Amniotic stem cell (primary cell): ENCODE results near the gene AMN.

ENCODE experiments used
- DNase-seq: peaks from one replicate; lab custom pipeline; 2025; lab: John Stamatoyannopoulos, UW

AMN gene

DNA sequence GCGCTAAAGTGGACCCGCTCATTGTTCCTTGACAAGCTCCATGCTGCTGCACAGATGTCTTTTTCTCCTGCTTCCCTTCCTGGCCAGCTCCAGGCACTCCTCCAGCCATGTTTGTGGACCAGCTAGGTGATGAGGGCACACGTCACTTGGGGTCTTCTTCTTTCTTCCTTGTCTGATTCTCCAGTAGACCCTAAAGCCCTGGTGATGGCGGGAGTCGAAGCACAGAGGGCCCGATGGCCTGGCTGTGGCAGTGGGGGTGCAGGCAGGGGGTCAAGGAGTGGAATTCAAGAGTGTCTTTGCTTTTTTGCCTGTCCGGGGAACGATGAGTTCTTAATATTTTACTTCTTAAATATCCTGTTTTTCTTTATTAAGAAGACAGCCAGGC is 23.0 kb upstream of the AMN start:
- DNase-seq, result no peak

DNA sequence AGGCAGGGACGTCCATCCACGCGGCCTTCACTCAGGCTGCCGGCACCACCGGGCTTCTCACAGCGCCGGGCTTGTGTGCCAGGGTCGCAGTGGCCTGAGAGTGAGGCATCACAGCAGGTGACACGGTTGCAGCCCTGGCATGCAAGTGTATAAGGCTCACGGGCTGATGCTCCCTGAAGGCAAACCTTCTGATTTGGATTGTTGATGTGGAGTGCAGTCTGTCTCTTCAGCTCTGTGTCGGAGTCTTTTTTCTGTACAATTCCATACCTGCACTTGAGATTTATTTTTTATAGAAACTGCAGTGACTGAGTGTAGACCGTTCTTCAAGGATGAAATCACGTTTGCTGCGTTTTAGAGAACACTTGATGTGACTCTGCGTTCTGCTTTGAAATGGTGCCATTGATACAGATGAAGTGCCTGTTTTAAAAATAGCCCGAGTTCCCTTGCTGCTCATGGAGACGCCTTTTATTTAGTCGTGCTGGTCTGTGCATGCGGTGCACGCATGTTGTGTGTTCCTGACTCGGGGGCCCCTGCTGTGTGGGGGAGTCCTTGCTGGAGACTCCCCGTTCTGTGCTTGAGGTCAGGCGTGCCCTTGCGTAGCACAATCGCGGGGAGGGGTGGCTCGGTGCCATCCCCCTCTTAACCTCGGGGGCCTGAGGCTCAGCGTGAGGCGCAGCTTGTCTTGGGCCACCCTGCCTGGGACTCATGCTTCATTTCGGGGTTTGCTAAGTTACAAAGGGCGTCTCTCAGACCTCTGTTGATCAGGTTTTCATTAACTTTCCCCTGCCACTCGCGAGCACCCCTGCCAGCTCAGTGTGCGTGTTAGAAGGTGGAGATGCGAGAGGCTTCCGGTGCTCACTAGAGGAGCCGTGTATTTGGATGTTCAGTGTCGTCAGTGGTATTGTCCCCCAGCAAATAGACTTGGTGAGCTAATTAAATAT is 21.6 kb upstream of the AMN start:
- no peak for DNase-seq

DNA sequence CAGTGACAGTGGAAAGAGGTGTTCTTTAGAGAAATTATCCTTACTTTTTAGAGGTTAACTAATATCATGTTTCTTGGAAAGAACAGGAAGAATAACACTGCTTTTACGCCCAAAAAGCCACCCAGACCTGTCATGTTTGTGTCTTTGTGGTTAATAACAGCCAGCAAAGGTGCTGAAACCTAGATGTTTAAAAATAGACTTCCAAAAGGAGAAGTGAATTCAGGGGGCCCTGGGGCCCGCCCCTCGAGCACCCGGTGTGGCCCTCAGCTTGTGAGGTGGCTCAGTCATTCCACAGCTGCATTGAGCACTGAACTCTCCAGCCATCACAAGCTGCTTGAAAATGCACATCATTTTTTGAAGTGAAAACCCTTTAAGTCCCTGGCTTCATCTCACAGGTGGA is 20.8 kb upstream of the AMN start:
- no peak for DNase-seq

DNA sequence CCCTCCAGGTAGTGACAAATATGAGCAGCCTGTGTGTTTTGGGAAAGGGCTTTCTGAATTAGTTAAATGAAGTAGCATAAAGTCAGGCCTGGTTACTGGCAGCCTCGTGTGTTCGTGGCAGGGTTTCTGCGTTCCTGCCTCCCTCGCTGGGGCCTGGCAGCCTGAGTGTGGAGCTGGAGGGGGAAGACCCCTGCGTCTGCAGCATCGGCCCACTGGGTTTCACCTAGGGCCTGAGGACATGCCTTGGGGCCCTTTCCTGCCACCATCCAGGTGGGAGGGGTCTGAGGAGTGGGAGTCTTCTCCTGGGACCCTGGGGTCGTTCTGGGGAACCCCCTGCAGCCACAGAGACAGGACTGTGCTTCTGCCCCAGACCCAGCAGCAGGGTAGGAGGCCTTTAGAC is 20.4 kb upstream of the AMN start:
- DNase-seq, result no peak

DNA sequence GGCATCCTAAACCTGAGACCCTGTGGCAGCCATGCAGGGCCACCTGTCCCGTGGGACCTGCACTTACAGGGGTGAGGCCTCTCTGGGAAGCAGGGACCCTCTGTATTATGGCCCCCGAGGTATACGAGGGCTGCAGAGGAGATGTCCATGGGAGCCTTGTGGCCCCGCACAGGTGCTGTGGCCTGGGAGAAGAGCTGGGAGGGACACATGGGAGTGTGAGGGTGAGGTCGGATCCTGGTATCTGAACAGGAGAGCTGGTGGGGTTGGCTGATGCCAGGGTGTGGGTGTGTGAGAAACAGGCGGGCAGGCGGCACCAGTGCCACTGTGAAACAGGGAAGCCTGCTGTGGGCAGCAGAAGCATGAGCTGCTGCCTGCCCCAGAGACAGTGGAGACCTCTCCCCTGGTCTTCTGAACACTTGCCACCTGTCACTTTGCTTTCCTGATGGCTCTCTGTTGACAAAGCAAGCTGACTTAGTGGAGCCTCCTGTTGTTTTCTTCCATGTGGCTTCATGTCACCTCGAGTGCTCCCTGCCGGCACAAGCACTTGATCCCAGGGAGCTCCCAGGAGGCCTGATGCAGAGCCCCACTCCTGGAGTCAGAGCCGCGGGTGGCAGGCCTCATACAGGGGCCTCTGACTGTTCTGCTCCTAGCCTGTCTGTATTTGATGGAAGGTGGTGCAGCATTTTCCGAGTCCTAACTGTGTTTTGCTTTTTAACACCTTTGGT is 19.8 kb upstream of the AMN start:
- no peak for DNase-seq

DNA sequence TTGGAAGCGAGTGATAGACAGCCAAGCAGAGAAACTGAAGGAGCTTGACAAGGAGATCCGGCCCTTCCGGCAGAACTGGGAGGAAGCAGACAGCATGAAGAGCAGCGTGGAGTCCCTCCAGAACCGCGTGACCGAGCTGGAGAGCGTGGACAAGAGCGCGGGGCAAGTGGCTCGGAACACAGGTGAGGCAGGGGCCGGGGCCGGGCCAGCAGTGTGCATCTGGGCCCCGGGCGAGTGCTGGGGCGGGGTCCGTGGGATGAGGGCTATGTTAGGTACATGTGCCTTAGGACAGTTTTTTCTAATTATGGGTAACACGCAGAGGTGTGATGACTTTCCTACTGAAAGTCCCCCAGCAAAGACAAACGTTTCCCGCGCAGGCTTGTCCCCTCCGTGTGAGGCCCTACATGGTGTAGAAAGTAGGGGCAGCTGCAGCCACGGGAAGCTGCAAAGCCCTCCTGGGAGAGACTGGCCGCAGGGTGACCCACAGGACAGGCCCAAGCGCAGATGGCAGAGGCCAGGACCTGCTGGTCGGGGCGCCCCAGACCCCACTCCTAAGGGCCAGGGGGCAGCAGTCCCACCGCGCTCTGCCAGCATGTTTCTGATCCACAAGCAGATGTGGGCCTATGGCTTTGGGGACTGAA is 19.1 kb upstream of the AMN start:
- no peak for DNase-seq

DNA sequence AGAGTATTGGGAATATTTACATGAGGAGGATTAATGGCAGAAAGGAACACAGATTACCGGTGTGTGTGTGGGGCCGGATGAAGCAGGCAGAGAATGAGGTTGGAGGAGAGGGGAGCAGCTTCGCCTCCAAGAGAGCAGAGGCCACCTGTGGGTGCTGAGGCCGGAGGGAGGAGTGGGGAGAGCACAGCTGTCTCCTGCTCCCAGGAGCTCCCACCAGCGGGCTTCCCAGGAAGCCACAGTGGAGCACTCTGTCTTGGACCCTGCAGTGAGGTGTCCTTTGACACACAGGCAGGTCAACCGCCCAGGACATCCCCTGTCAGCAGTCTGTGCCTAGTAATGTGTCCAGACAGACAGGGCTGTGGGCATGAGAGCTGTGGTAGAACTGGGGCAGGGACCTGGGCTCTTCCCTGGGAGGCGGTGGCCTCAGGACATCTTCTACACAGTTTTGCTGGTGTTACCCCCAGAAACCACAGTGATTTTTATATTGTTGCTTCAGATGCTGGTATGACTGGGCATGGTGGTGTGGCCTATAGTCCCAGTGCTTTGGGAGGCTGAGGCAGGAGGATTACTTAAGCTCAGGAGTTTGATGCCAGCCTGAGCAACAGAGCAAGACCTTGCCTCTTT is 18.5 kb upstream of the AMN start:
- DNase-seq, result no peak

DNA sequence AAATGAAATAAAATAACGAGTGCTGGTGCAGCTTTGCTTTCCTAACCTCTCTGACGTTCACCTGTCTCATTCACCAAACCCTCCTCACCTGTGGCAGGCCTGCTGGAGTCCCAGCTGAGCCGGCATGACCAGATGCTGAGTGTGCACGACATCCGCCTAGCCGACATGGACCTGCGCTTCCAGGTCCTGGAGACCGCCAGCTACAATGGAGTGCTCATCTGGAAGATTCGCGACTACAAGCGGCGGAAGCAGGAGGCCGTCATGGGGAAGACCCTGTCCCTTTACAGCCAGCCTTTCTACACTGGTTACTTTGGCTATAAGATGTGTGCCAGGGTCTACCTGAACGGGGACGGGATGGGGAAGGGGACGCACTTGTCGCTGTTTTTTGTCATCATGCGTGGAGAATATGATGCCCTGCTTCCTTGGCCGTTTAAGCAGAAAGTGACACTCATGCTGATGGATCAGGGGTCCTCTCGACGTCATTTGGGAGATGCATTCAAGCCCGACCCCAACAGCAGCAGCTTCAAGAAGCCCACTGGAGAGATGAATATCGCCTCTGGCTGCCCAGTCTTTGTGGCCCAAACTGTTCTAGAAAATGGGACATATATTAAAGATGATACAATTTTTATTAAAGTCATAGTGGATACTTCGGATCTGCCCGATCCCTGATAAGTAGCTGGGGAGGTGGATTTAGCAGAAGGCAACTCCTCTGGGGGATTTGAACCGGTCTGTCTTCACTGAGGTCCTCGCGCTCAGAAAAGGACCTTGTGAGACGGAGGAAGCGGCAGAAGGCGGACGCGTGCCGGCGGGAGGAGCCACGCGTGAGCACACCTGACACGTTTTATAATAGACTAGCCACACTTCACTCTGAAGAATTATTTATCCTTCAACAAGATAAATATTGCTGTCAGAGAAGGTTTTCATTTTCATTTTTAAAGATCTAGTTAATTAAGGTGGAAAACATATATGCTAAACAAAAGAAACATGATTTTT is 17.1 kb upstream of the AMN start:
- DNase-seq, result no peak

DNA sequence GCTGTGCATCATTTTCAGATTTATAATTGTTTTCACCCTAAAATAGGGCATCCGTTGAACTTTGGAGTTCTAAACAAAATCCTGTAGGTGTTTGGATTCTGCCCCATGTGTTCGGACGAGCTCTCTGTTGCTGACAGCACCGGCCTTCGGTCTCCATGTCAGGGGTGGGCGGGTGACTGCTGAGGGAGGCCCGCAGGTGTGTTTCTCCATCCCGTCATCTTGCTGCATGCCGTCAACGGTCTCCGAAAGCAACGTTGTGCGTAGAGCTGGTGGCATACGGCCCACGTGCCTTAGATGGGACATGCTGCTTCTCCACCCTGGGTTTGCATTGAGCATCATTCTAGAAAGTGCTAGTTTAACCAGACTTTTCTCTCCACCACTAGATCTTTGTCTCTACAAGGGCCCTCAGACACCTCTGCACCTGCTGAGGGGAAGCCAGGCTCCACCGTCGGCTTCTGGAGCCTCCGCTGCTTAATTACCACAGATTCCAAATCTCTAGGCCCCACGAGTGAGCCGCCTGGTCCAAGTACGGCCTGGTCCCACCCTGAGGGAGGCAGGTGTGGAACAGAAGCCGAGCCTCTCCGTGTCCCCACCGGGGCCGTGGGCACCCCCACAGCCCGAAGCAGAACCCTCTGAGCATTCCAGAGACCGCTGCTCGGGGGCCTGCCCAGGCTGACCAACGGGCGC is 15.7 kb upstream of the AMN start:
- DNase-seq, result no peak

DNA sequence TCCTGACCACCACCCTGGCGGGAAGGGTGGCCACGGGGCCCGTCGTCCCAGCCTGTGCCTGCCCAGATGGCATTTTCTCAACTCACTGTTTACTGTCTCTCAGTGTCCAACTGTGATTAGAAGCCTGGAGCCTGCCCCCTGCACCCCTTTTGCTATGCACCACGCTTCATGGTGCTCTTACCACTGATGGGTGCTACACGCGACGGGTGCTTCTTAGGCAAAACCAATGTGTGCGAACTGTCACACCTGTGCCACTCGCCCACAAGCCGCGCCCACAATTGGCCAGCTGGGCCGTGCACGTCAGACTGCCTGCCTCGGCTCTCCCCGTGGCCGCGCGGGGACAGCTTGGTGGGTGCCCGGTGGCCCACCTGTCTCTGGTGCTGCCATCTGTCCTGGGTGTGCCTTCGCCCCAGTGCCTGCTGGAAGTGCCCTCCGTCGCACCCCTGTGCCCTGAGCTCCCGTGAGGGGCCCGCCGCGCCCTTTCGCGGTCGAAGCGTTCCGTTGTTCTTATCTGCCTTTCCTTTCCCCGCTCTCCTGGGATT is 15.1 kb upstream of the AMN start:
- no peak for DNase-seq

DNA sequence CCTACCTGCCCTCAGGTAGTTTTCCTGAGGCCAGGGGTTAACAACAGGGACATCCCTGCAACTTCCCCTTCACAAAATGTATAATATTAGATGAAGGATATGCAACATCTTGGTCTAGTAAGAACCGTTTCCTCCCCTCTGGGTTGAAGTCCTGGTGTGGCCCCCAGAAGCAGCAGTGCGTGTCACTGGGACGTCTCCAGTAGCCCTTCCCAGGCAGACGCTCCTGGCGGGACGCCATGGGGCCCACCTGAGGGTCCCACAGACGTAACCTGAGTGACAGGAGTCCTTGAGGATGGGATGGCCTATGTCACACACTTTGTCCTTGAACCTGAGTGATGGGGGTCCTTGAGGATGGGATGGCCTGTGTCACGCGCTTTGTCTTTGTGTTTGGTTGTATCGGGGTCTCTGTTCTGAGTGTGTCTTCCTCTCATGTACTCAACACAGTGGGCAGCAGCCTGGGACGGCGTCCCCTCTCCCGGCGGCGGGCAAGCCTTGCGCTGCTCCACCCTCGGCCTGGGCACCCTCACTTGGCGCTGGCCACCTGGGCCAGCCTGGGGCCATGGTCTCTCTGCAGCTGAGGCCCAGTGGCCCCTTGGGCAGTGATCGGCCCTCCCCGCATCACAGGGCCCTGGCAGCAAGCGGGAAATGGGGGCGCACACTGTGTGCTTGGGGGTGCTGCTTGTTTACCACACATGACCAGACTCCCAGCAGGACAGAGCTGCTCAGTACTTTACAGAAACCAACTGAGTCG is 14.3 kb upstream of the AMN start:
- DNase-seq, result no peak

DNA sequence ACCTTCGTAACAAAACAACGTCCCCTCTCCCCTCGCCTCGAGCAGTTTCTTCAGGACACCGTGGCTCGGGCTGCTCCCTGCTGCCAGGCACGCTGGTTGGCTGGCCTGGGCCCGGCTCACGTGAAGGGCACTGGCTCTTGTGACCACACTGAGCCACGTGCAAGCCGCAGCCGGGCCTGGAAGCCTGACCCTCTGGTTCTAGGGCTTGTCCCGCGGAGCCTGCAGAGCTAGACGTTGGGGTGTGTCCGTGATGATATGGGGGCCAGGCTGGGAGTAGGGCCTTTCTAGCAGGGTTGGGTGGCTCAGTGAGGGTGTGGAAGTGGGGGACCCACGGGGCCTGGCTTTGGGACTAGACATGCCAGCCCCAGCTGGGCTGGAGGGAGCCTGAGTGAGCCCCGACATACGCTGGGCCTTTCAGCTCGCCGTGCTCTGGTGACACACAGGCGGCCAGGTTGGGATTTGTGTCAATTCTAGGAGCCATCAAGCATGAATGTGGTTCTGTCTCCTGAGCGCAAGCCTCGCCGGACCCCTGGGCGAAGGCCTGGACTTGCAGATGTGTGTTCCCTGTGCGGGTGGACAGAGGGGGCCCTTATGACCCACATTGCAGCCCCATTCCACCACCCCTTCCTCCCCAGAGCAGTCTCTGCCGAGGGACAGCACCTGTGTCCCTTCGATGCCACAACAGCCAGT is 13.6 kb upstream of the AMN start:
- DNase-seq, result no peak

DNA sequence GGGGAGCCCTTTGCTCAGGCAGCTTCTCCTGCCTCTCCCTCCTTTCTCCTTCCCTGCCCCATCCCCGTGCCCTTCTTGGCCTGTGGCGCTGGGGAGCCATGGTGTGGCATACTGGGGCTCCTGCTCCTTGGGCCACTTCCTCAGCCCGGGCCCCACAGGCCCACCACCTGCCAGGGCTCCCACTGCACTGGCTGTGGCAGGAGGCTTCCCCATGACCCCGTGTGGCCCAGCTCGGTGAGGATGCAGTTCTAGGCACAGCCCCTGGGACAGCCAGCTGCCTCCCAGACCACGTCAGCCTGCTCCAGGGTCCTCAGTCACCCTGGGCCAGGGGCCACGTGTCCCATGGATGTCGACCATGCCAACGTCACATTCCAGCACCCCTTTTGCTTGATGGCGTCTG is 13.0 kb upstream of the AMN start:
- DNase-seq, result no peak

DNA sequence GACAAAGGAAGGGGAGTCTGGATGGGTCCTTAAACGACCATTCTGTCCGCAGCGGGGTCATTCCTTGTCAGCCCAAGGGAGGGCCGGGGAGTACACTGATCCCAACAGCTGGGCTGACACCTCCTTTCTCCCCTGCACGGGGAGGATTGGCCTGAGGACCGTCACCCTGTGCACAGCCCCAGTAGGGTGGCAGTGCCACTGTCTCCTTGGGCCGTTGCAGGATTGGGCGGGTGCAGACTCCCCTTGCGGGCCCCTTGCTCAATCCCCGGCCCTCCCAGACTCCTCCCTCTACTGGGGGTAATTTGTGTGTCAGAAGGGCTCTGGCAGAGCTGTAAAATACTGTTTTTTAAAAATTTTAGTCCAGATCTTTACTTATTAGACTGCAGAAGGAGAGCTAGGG is 12.6 kb upstream of the AMN start:
- no peak for DNase-seq

DNA sequence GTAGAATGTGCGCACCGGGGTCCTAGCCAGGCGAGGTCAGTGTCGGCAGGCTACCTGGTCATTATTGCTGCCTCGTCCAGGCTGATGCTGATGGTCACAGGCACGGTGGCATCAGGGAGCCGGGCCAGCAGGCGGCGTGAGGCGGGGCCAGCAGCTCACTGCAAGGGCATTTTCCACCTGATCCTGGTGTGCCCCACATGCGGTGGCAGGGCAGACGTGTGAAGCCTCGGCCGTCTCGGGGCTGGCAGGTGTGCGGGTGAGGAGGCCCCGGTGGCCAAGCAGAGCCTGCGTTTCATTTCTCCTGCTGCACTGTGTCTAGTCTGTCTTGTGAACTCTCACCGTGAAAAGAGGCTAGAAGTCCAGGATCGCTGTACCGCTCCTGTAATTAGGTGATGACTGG is 12.0 kb upstream of the AMN start:
- no peak for DNase-seq

DNA sequence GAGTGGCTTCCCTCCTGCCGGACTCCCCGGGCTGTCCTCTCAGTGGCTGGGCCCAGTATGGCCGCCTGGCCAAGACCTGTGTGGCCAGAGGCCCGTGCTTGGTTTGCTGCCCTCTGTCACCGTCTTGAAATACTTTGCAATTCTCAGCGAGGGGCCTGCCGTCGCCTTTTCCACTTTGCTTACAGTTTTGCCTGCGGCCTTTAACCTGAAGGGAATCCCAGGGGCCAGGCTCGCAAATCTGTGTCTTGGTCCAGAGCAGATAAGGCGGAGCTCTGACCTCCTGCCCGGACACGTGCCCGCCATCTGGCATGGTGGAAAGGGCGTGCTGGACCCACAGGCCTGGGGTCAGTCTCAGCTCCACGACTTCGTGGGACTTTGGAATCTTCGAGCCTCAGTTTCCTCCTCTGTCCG is 10.9 kb upstream of the AMN start:
- no peak for DNase-seq

DNA sequence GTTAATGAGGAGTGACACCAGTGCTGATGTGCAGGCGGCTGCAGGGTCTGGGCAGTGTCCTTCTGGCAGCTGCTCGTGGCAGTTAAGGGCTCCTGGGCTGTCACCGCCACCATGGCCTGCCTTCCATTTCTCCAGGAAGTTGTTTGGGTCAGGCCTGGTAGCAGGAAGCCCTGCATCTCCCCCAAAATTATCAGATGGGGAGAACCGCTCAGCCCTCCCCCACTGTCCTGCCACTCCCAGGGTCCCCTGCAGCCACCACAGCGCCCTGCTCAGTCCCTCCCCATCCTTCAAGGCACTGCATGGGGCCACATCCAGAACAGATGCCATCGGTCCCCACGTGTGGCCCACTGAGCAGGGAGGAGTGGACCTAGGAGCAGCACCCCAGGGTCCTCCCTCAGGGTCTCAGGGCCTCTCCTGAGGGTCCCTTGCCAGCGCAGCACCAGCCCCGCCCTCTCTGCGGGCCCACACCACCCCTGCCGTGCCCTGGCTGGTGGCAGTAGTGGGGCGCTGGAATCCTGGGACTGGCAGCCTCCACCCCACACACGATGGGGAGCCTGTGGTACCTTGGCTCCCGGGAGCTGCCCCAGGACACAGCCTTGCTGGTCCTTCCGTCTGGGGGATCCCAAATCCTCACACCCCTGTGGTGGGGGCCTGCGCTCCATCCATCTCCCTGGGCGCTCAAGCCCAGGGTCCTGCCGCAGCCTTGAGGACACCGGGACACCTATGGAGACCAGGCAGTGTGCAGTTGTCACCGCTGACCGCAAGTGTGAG is 10.3 kb upstream of the AMN start:
- DNase-seq, result no peak
